ENCODE measurements around the gene SEPTIN12.

Gene SEPTIN12

DNA sequence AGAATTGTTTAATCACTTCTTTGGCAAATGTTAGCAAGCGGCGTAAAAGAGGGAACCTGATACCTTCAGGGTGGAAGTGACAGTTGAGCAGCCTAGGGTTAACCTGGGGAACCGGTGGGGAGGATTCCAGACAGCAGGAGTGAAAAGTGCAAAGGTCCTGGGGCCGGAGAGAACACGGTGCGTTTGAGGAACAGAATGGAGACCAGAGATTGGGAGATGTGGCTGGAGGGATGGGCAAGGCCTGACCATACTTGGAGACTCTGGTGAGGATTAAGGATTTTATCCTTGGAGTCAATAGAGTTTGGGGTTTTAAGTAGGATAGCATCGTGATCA is 18.9 kb downstream of the SEPTIN12 start:
- Histone ChIP-seq H3K4me3 (ENCODE audit: low read length) (0 out of 2 replicates have a peak overlapping the region, but pooled peaks have one; percentile 62), H3K4me2 (ENCODE audit: low read depth, low read length) (no peak overlapping the region; the same call in 1 of the 2 replicates), H3K9me3 (replicated peaks; ENCODE audit: insufficient read depth, low read length) (no peaks in the 10 kb centered on the region), H3K9me2 (replicated peaks; ENCODE audit: insufficient read depth, low read length) (no peaks in the 10 kb centered on the region), H4K20me1 (ENCODE audit: insufficient read depth, low read length) (no peaks in the 10 kb centered on the region), H3K79me2 (ENCODE audit: low read length) (peaks cover 19% of the 10 kb centered on the region), H3K4me1 (ENCODE audit: low read length) (peaks cover 10% of the 10 kb centered on the region; the same call in 1 of the 2 replicates), H2AFZ (ENCODE audit: low read length) (peak overlapping the region; percentile 69), H3K27ac (ENCODE audit: low read length) (no peak overlapping the region), H3F3A (ENCODE audit: insufficient read depth, low read length) (peaks cover 17% of the 10 kb centered on the region; the same call in 1 of the 2 replicates), H3K9ac (ENCODE audit: low read length) (no peak overlapping the region), H3K27me3 (replicated peaks; ENCODE audit: insufficient read depth, low read length) (no peaks in the 10 kb centered on the region), H3K36me3 (replicated peaks; ENCODE audit: insufficient read depth, low read length) (no peaks in the 10 kb centered on the region)
- TF ChIP-seq EZH2 (optimal IDR thresholded peaks at IDR 0.05; ENCODE audit: low read depth, low read length) (no peak), EZH2phosphoT487 (IDR thresholded peaks at IDR 0.05; ENCODE audit: low read length) (no peak)
- TF ChIP-seq, protein P1, sequence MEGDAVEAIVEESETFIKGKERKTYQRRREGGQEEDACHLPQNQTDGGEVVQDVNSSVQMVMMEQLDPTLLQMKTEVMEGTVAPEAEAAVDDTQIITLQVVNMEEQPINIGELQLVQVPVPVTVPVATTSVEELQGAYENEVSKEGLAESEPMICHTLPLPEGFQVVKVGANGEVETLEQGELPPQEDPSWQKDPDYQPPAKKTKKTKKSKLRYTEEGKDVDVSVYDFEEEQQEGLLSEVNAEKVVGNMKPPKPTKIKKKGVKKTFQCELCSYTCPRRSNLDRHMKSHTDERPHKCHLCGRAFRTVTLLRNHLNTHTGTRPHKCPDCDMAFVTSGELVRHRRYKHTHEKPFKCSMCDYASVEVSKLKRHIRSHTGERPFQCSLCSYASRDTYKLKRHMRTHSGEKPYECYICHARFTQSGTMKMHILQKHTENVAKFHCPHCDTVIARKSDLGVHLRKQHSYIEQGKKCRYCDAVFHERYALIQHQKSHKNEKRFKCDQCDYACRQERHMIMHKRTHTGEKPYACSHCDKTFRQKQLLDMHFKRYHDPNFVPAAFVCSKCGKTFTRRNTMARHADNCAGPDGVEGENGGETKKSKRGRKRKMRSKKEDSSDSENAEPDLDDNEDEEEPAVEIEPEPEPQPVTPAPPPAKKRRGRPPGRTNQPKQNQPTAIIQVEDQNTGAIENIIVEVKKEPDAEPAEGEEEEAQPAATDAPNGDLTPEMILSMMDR (IDR thresholded peaks at IDR 0.05; ENCODE audit: low read length): no peak
- no peak for DNase-seq

DNA sequence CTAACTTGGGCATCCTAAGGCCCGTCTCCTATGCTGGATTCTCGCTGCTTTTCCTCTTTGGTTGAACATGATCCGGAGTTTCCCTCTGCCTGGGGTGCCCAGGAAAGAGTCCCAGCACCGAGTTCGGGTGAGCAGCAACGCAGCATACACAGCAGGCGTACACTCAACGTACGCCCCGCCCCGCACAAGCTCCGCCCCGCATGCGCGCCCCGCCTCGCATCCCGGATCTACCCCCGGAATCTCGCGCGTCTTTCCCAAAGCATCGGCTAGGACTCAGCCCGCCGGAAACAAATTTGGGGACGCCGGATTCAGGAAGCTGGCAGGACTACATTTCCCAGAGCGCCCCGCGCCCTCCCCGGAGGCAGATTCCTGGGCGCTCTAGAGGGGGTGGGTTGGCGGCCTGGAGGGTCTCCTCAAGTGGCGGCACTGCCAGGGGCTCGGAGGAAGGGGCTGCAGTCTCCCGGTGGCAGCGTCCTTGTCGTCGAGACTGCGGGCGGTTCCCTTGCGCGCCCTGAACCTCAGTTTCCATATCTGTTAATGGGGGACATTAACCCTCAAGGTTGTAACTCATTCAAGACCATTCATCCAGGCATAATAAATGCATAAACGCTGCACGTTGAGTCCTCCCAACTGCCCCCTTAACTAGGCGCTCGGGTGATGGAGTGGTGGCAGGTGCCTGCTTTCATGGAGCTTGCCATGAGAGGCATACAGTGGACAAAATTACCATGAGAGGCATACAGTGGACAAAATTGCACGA is 19.4 kb downstream of the SEPTIN12 start:
- TF ChIP-seq EZH2 (optimal IDR thresholded peaks at IDR 0.05; ENCODE audit: low read depth, low read length): no peak
- TF ChIP-seq, protein P1 (IDR thresholded peaks at IDR 0.05; ENCODE audit: low read length): no peak
- Histone ChIP-seq H3K4me1 (ENCODE audit: low read length) (peaks cover 10% of the 10 kb centered on the region; the same call in 1 of the 2 replicates), H2AFZ (ENCODE audit: low read length) (peak overlapping the region; percentile 69), H3K4me3 (ENCODE audit: low read length) (peak overlapping the region; percentile 62), H3K27ac (ENCODE audit: low read length) (no peak overlapping the region), H3K9ac (ENCODE audit: low read length) (peak overlapping the region; percentile 10; the same call in 1 of the 2 replicates), H3K36me3 (replicated peaks; ENCODE audit: insufficient read depth, low read length) (no peaks in the 10 kb centered on the region), H4K20me1 (ENCODE audit: insufficient read depth, low read length) (no peaks in the 10 kb centered on the region), H3F3A (ENCODE audit: insufficient read depth, low read length) (peaks cover 17% of the 10 kb centered on the region; the same call in 1 of the 2 replicates), H3K9me3 (replicated peaks; ENCODE audit: insufficient read depth, low read length) (no peaks in the 10 kb centered on the region), H3K79me2 (ENCODE audit: low read length) (peaks cover 19% of the 10 kb centered on the region), H3K27me3 (replicated peaks; ENCODE audit: insufficient read depth, low read length) (no peaks in the 10 kb centered on the region), H3K9me2 (replicated peaks; ENCODE audit: insufficient read depth, low read length) (no peaks in the 10 kb centered on the region), H3K4me2 (ENCODE audit: low read depth, low read length) (peak overlapping the region; percentile 94)
- DNase-seq: peak; percentile 73

DNA sequence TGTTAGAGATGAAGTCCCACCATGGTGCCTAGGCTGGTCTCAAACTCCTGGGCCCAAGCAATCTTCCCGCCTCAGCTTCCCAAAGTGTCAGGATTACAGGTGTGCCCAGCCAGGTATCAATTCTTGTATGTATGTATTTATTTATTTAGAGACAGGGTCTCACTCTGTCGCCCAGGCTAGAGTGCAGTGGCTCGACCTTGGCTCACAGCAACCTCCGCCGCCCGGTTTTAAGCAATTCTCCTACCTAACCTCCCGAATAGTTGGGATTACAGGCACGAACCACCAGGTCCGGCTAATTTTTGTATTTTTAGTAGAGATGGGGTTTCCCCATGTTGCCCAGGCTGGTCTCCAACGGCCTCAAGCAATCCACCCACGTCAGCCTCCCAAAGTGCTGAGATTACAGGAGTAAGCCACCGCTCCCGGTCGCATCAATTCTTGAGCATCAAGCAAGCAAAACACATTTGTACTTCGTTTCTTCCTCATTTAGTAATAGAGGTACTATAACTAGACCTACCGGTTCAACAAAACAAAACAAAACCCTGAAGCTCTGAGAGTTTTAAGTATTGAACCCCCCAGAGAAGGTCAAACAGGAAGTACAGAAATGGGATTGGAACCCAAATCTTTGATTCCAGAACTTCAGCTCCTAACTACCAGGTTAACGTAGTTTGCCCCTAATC is 20.1 kb downstream of the SEPTIN12 start:
- TF ChIP-seq, protein P1 (IDR thresholded peaks at IDR 0.05; ENCODE audit: low read length): no peak
- TF ChIP-seq EZH2 (optimal IDR thresholded peaks at IDR 0.05; ENCODE audit: low read depth, low read length) (no peak), EZH2phosphoT487 (IDR thresholded peaks at IDR 0.05; ENCODE audit: low read length) (no peak)
- Histone ChIP-seq H4K20me1 (ENCODE audit: insufficient read depth, low read length) (no peaks in the 10 kb centered on the region), H3K9me2 (replicated peaks; ENCODE audit: insufficient read depth, low read length) (no peaks in the 10 kb centered on the region), H3K4me3 (ENCODE audit: low read length) (peak overlapping the region; percentile 62), H3K79me2 (ENCODE audit: low read length) (peaks cover 19% of the 10 kb centered on the region), H2AFZ (ENCODE audit: low read length) (peak overlapping the region; percentile 69), H3K4me1 (ENCODE audit: low read length) (peaks cover 10% of the 10 kb centered on the region; the same call in 1 of the 2 replicates), H3K27me3 (replicated peaks; ENCODE audit: insufficient read depth, low read length) (no peaks in the 10 kb centered on the region), H3F3A (ENCODE audit: insufficient read depth, low read length) (peaks cover 17% of the 10 kb centered on the region; the same call in 1 of the 2 replicates), H3K9me3 (replicated peaks; ENCODE audit: insufficient read depth, low read length) (no peaks in the 10 kb centered on the region), H3K36me3 (replicated peaks; ENCODE audit: insufficient read depth, low read length) (no peaks in the 10 kb centered on the region), H3K4me2 (ENCODE audit: low read depth, low read length) (peak overlapping the region; percentile 94), H3K9ac (ENCODE audit: low read length) (peak overlapping the region; percentile 10; the same call in 1 of the 2 replicates), H3K27ac (ENCODE audit: low read length) (no peak overlapping the region)
- peak; percentile 16 for DNase-seq

All from MM.1S (cell line).